Right lobe of liver (tissue), 5 donors: ENCODE data around the gene AADACL4. TPM values are rescaled to one million over a fixed set of nuclear protein-coding genes. Genes with fewer than 3 reads are reported as not detected.

ENCODE experiments used
- small RNA-seq, 2 experiments: library from RNA; depleted of rRNA; stranded (forward); fragments of <200 nt; gene quantifications; one replicate each; pipeline ENCODE3, GENCODE V24; 2016
- total RNA-seq, 6 experiments: library from RNA; depleted of rRNA in 2 of 6; stranded (reverse); fragments of >200 nt in 2 of 6; fragmentation: NEBNext Ultra II Directional in 3 of 6; extraction: Animal tissue kit (Norgen Biotek cat#: 25700) in 3 of 6; gene quantifications; one replicate each; pipeline versions ENCODE4 v1.1.0 to v1.2.4, GENCODE V29; 2016 to 2023
- donor health status: DM: no; HTN: no; CAD: no.
- donor health status: DM: no; HTN: no; CAD: no.
- donor health status: DM: no; HTN: yes; CAD: no.
- donor health status: DM: no; HTN: yes; CAD: no.

The AADACL4 gene
- total RNA-seq, 6 experiments from 2014 or later: not detected

Small RNAs within 50 kb of the gene (small RNA-seq; reads per million reads assigned to genes)
- 0 reads per million in 2 experiments for gene AC244670.1

Other genes with a start within 250 kb of the AADACL4 start
- gene DHRS3, start 25.9 kb upstream of the AADACL4 start, total RNA-seq: 100 to 1,000 TPM; 132 to 252 (median 172) TPM
- not detected for gene AADACL3, start 72.0 kb downstream of the AADACL4 start, total RNA-seq
- not detected for gene CFAP107, start 102.1 kb downstream of the AADACL4 start, total RNA-seq
- not detected for gene PRAMEF12, start 129.7 kb downstream of the AADACL4 start, total RNA-seq
- gene PRAMEF1, start 147.3 kb downstream of the AADACL4 start, total RNA-seq: not detected
- gene PRAMEF11, start 187.3 kb downstream of the AADACL4 start, total RNA-seq: not detected
- gene HNRNPCL1, start 204.6 kb downstream of the AADACL4 start, total RNA-seq: not detected
- gene PRAMEF2, start 213.0 kb downstream of the AADACL4 start, total RNA-seq: not detected
- gene PRAMEF4, start 242.1 kb downstream of the AADACL4 start, total RNA-seq: not detected